Measurements from ENCODE around the gene GCK. TPM values are rescaled to one million over a fixed set of nuclear protein-coding genes. Genes with fewer than 3 reads are reported as not detected.

GCK gene
- total and polyA plus RNA-seq, 2 of the 13 experiments (the other 11 are each of a cell fraction or from before 2014, with no cell fraction given), result not detected

- TF ChIP-seq MTA3 (CRISPR knock-in tag; IDR thresholded peaks at IDR 0.05) (no peak), ZNF501 (CRISPR knock-in tag; IDR thresholded peaks at IDR 0.05) (peak; percentile 91), SCMH1 (CRISPR knock-in tag; IDR thresholded peaks at IDR 0.05; ENCODE audit: borderline replicate concordance) (no peak), SYNCRIP (IDR thresholded peaks at IDR 0.05; ENCODE audit: insufficient read depth, low read depth, low read length) (no peak), TCF12 (IDR thresholded peaks at IDR 0.05) (no peak), TCF12 (CRISPR knock-in tag; IDR thresholded peaks at IDR 0.05) (peak; percentile 66; the same call in 1 of the 2 replicates), ZNF614 (CRISPR knock-in tag; IDR thresholded peaks at IDR 0.05; ENCODE audit: borderline replicate concordance) (no peak), HDAC2 (CRISPR knock-in tag; IDR thresholded peaks at IDR 0.05) (peak; percentile 25; the same call in 1 of the 2 replicates), GFI1 (CRISPR knock-in tag; IDR thresholded peaks at IDR 0.05; ENCODE audit: borderline replicate concordance) (peak; percentile 80; the same call in 1 of the 2 replicates), HNRNPUL1 (IDR thresholded peaks at IDR 0.05; ENCODE audit: low read depth, low read length) (no peak), TFDP2 (CRISPR knock-in tag; IDR thresholded peaks at IDR 0.05) (peak; percentile 85), KAT2B (IDR thresholded peaks at IDR 0.05; ENCODE audit: borderline replicate concordance, low read depth, low read length) (no peak), MTF1 (CRISPR knock-in tag; IDR thresholded peaks at IDR 0.05) (no peak), FOSL2 (CRISPR knock-in tag; IDR thresholded peaks at IDR 0.05) (no peak), KLF15 (CRISPR knock-in tag; IDR thresholded peaks at IDR 0.05; ENCODE audit: borderline replicate concordance) (peak; percentile 62; the same call in 1 of the 2 replicates), PAF1 (CRISPR knock-in tag; IDR thresholded peaks at IDR 0.05) (no peak), ZMAT5 (CRISPR knock-in tag; IDR thresholded peaks at IDR 0.05; ENCODE audit: borderline replicate concordance, low read depth) (no peak), FOXA1 (IDR thresholded peaks at IDR 0.05) (no peak), FOXA1 (CRISPR knock-in tag; IDR thresholded peaks at IDR 0.05) (no peak), RFXANK (CRISPR knock-in tag; IDR thresholded peaks at IDR 0.05) (peak; percentile 94), JDP2 (CRISPR knock-in tag; IDR thresholded peaks at IDR 0.05; ENCODE audit: borderline replicate concordance) (no peak), HCFC1 (IDR thresholded peaks at IDR 0.05; ENCODE audit: low read depth, low read length) (no peak), NFE2L2 (IDR thresholded peaks at IDR 0.05; ENCODE audit: low read length) (no peak)
- TF ChIP-seq, protein P1, sequence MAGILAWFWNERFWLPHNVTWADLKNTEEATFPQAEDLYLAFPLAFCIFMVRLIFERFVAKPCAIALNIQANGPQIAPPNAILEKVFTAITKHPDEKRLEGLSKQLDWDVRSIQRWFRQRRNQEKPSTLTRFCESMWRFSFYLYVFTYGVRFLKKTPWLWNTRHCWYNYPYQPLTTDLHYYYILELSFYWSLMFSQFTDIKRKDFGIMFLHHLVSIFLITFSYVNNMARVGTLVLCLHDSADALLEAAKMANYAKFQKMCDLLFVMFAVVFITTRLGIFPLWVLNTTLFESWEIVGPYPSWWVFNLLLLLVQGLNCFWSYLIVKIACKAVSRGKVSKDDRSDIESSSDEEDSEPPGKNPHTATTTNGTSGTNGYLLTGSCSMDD (CRISPR knock-in tag; IDR thresholded peaks at IDR 0.05), result no peak
- TF ChIP-seq, protein P2, sequence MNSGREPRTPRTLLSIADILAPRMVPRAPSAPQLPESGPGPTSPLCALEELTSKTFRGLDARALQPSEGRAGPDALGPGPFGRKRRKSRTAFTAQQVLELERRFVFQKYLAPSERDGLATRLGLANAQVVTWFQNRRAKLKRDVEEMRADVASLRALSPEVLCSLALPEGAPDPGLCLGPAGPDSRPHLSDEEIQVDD (CRISPR knock-in tag; IDR thresholded peaks at IDR 0.05; ENCODE audit: borderline replicate concordance), result peak; percentile 46; the same call in 1 of the 2 replicates
Observed at GRCh38 chr7:44123190-44124003, 65.8 kb downstream of the GCK start, which contains the start of gene POLD2 (continued).

All from HepG2 (cell line).